ENCODE results near the gene IGFL2.
"Not testable (repeated sequence)": the region's sequence is repeated elsewhere in the genome, so short reads cannot be mapped to it uniquely, and the experiment has no call there.

The IGFL2 gene

DNA sequence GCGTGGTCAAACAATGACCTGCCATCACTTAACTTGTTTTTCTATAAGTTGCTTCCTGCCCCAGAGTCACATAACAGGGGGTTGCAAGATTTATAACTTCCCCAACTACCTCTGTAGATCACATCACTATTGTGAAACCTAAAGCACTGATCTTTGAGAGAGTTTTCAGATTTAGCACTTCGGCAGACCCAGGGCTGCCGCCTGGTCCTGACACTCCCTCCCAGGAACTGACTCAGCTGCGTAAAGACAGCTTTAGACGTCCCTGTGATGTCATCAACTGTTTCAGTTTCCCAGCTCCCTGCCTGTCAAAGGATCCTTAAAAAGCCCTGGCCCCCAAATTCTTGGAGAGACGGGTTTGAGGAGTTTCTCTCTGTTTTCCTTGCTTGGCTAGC is 33.3 kb downstream of the IGFL2 start:
- Histone ChIP-seq H3K4me1 (ENCODE audit: control insufficient read depth, insufficient read depth, low read length) (no peaks in the 10 kb centered on the region), H3K9ac (ENCODE audit: low read length) (no peak overlapping the region), H3K27me3 (ENCODE audit: control insufficient read depth, insufficient read depth, low read length) (peaks cover 13% of the 10 kb centered on the region), H3K36me3 (ENCODE audit: control insufficient read depth, insufficient read depth, low read length) (no peaks in the 10 kb centered on the region), H3K9me3 (ENCODE audit: control insufficient read depth, low read length) (no peaks in the 10 kb centered on the region), H3K4me3 (ENCODE audit: low read length) (no peak overlapping the region)

DNA sequence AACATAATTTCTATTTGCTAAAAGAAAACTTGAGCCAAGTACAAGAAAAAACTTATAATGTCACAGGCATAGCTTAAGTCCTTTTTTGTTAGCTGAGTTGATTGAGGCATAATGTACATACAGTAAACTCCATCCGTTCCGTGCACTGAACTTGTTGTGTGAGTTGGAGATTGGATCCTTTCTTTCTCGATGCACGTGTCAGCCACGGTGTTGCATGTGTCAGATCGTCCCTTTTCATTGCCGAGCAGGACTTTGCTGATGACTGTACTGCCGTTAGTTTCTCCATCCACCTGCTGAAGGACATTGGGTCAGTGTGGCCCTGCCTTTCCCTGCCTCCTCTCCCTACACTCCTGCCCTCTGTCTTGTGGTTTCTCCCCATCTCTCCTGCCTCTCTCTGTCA is 34.4 kb downstream of the IGFL2 start:
- peaks cover 13% of the 10 kb centered on the region for H3K27me3 ChIP-seq (ENCODE audit: control insufficient read depth, insufficient read depth, low read length)
- H3K9me3 ChIP-seq (ENCODE audit: control insufficient read depth, low read length), result no peaks in the 10 kb centered on the region
- H3K4me1 ChIP-seq (ENCODE audit: control insufficient read depth, insufficient read depth, low read length), result no peaks in the 10 kb centered on the region
- no peaks in the 10 kb centered on the region for H3K36me3 ChIP-seq (ENCODE audit: control insufficient read depth, insufficient read depth, low read length)
- no peak overlapping the region for H3K9ac ChIP-seq (ENCODE audit: low read length)
- H3K4me3 ChIP-seq (ENCODE audit: low read length), result no peak overlapping the region

DNA sequence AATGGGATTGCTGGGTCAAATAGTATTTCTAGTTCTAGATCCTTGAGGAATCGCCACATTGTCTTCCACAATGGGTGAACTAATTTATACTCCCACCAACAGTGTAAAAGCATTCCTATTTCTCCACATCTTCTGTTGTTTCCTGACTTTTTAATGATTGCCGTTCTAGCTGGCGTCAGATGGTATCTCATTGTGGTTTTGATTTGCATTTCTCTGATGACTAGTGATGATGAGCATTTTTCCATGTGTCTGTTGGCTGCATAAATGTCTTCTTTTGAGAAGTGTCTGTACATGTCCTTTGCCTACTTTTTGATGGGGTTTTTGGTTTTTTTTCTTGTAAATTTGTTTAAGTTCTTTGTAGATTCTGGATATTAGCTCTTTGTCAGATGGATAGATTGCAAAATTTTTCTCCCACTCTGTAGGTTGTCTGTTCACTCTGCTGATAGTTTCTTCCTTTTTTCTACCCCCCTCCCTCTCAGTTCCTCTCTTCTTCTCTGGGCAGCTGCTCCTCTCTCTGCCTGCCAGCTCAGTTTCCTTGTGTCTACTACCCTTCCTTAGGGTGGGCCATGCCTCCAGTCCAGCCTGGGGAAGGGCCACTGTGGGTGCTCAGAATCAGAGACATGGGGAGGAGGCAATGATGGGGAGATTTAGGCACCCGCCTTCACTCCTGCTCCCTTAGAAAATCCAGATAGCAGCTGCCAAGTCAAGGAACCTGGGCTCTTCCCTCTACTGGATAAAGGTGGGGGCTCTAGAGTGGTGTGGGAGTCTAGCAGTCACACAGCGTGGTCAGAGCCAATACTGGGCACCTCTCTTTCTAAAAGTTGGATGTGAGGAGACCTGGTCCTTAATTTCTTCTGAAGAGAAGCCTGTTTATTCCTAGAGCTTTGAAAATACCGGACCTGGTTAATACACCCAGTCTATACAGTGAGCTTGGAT is 37.0 kb downstream of the IGFL2 start:
- H3K9ac ChIP-seq (ENCODE audit: low read length); H3K36me3 ChIP-seq (ENCODE audit: control insufficient read depth, insufficient read depth, low read length); H3K4me3 ChIP-seq (ENCODE audit: low read length); H3K4me1 ChIP-seq (ENCODE audit: control insufficient read depth, insufficient read depth, low read length); H3K9me3 ChIP-seq (ENCODE audit: control insufficient read depth, low read length): not testable (repeated sequence)
- H3K27me3 ChIP-seq (ENCODE audit: control insufficient read depth, insufficient read depth, low read length), result peaks cover 19% of the 10 kb centered on the region

DNA sequence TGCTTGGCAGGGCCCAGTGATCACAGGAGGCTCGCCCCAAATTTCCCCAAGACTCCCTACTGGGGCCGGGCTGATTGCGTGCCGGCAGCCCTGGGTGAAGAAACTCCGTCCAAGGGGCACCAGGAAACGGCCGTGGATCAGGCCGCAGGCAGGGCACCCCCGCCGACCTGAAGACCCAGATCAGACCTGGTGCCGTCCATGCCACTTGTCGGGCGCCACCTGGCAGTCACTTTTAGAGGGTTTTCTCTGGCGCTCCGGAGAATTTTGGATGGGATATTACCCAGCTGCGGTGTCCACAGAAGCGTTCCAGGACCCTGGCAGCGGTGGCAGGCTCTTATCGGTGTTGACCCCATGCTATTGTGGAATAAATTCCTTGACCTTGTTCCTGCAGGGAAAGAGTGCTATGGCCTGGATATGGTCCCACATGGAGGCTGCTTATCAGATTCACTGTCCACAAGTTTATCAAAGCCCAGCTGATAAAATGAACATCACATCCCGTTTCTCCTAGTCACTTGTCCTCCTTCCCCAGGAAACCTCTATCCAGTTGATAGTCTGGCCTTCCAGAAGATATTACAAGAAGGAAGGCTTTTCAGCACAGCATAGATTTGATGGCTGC is 38.2 kb downstream of the IGFL2 start:
- no peaks in the 10 kb centered on the region for H3K4me1 ChIP-seq (ENCODE audit: control insufficient read depth, insufficient read depth, low read length)
- no peak overlapping the region for H3K9ac ChIP-seq (ENCODE audit: low read length)
- H3K4me3 ChIP-seq (ENCODE audit: low read length), result no peak overlapping the region
- H3K9me3 ChIP-seq (ENCODE audit: control insufficient read depth, low read length), result no peaks in the 10 kb centered on the region
- no peaks in the 10 kb centered on the region for H3K36me3 ChIP-seq (ENCODE audit: control insufficient read depth, insufficient read depth, low read length)
- peaks cover 27% of the 10 kb centered on the region for H3K27me3 ChIP-seq (ENCODE audit: control insufficient read depth, insufficient read depth, low read length)

DNA sequence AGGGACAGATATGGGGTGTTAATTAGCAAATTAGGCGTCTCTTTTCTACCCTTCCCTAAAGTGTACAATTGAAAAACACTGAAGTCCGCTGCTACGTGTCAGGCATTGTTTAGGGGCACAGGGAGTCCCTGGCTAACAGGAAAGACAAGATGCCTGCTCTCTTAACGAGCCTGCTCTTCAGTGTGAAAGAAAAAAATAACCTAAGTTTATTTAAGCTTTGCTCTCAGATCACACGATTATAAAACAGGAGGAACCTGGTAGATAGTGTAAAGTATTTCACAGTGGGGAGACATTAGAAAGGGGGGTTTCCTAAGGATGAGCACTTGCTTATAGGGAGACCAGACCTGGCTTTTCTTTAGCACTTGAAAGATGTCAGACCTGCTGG is 38.7 kb downstream of the IGFL2 start:
- Histone ChIP-seq H3K27me3 (ENCODE audit: control insufficient read depth, insufficient read depth, low read length) (peaks cover 27% of the 10 kb centered on the region), H3K9ac (ENCODE audit: low read length) (no peak overlapping the region), H3K36me3 (ENCODE audit: control insufficient read depth, insufficient read depth, low read length) (no peaks in the 10 kb centered on the region), H3K4me3 (ENCODE audit: low read length) (no peak overlapping the region), H3K9me3 (ENCODE audit: control insufficient read depth, low read length) (no peaks in the 10 kb centered on the region), H3K4me1 (ENCODE audit: control insufficient read depth, insufficient read depth, low read length) (no peaks in the 10 kb centered on the region)

DNA sequence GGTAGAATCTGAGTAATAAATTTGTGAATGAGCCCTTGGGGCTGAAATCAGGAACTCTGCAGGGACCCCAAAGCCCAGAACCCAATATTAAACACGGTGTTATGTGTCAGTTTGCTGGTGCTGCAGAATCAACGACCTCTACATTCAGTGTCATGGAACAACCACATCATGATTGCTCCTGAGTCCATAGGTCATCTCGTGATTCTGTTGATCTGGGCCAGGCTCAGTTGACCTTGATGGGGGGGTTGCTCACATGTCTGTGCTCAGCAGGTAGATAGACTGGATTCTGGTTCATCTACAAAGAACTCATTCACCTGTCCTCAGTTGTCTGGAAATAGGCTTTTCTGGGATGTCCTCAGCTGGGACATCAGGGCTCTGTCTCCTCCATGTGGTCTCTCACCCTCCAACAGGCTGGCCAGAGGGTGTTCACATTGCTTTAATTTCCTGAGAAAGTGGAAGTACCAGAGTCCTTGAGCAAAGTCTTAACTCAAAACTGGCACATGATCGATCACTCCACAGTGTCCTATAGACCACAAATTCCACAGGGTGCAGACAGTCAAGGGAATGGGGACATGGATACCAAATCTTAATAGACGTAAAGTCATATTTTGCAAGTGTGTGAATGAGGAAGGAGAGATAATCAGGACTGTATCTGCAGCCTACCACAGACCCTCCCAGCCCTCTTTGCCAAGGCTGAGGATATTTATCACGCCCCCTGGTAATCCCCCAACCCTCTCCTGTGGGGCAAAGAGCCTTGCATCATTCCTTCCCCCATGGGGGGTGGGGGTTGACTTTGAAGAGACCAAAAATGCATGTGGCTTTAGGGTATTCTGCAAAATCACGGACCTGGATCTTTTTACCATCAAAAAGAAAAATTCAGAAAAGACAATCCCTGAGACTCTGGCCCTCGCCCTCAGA is 42.2 kb downstream of the IGFL2 start:
- H3K36me3 ChIP-seq (ENCODE audit: control insufficient read depth, insufficient read depth, low read length), result no peaks in the 10 kb centered on the region
- H3K4me1 ChIP-seq (ENCODE audit: control insufficient read depth, insufficient read depth, low read length), result no peaks in the 10 kb centered on the region
- H3K27me3 ChIP-seq (ENCODE audit: control insufficient read depth, insufficient read depth, low read length), result peaks cover 34% of the 10 kb centered on the region
- H3K9ac ChIP-seq (ENCODE audit: low read length), result no peak overlapping the region
- no peak overlapping the region for H3K4me3 ChIP-seq (ENCODE audit: low read length)
- no peaks in the 10 kb centered on the region for H3K9me3 ChIP-seq (ENCODE audit: control insufficient read depth, low read length)

DNA sequence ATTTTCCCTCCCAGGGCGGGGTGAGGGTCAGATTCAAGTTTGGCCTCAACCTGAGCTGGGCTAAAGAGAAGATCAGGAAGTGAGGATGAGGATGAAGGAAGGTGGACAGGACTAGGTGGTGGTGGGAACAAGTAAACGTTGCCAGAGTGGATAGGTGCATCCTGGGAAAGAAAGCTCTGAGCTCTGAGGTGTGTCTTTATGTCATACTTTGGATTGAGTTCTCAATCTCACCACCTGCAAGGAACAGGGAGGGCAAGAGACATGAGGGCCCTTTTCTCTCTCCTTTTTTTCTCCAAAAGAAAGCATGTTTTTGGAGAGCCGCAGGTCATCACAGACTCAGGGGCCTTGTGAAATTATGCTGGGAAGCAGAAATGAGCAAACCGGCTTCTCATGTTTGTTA is 43.3 kb downstream of the IGFL2 start:
- Histone ChIP-seq H3K4me3 (ENCODE audit: low read length) (no peak overlapping the region), H3K4me1 (ENCODE audit: control insufficient read depth, insufficient read depth, low read length) (no peaks in the 10 kb centered on the region), H3K36me3 (ENCODE audit: control insufficient read depth, insufficient read depth, low read length) (no peaks in the 10 kb centered on the region), H3K9ac (ENCODE audit: low read length) (no peak overlapping the region), H3K9me3 (ENCODE audit: control insufficient read depth, low read length) (no peaks in the 10 kb centered on the region), H3K27me3 (ENCODE audit: control insufficient read depth, insufficient read depth, low read length) (peaks cover 34% of the 10 kb centered on the region)

DNA sequence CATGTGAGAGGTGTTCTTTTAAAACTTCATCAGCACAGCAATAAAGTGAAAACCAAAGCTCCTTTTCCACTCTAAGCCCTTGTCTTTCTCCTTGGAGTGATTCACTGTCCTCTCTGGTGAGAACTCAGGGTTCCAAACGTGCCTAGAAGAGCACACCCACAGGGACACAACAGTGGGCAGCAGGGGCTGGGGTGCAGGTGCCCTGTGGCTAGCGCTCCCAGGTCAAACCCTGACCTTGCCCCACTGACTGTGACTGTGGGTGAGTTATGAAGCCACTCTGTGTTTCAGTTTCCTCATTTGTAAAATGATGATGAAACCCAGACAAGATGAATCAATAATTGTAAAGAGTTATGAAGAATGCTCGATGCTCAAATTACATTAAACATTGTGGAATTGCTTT is 43.9 kb downstream of the IGFL2 start:
- Histone ChIP-seq H3K4me3 (ENCODE audit: low read length) (no peak overlapping the region), H3K27me3 (ENCODE audit: control insufficient read depth, insufficient read depth, low read length) (peaks cover 35% of the 10 kb centered on the region), H3K9me3 (ENCODE audit: control insufficient read depth, low read length) (no peaks in the 10 kb centered on the region), H3K9ac (ENCODE audit: low read length) (no peak overlapping the region), H3K36me3 (ENCODE audit: control insufficient read depth, insufficient read depth, low read length) (no peaks in the 10 kb centered on the region), H3K4me1 (ENCODE audit: control insufficient read depth, insufficient read depth, low read length) (no peaks in the 10 kb centered on the region)

DNA sequence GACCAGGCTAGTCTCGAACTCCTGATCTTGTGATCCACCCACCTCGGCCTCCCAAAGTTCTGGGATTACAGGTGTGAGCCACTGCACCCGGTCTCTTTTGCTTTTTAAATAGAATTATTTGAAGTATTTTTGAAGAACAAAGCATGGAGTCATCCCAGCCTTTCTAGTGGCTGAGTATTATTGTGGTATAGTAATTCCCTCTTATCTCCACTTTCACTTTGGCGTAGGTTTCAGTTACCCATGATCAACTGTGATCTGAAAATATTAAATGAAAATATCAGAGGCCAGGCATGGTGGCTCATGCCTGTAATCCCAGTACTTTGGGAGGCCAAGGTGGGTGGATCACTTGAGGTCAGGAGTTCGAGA is 44.6 kb downstream of the IGFL2 start:
- H3K9ac ChIP-seq (ENCODE audit: low read length); H3K9me3 ChIP-seq (ENCODE audit: control insufficient read depth, low read length); H3K36me3 ChIP-seq (ENCODE audit: control insufficient read depth, insufficient read depth, low read length); H3K4me1 ChIP-seq (ENCODE audit: control insufficient read depth, insufficient read depth, low read length); H3K4me3 ChIP-seq (ENCODE audit: low read length): not testable (repeated sequence)
- peaks cover 40% of the 10 kb centered on the region for H3K27me3 ChIP-seq (ENCODE audit: control insufficient read depth, insufficient read depth, low read length)

DNA sequence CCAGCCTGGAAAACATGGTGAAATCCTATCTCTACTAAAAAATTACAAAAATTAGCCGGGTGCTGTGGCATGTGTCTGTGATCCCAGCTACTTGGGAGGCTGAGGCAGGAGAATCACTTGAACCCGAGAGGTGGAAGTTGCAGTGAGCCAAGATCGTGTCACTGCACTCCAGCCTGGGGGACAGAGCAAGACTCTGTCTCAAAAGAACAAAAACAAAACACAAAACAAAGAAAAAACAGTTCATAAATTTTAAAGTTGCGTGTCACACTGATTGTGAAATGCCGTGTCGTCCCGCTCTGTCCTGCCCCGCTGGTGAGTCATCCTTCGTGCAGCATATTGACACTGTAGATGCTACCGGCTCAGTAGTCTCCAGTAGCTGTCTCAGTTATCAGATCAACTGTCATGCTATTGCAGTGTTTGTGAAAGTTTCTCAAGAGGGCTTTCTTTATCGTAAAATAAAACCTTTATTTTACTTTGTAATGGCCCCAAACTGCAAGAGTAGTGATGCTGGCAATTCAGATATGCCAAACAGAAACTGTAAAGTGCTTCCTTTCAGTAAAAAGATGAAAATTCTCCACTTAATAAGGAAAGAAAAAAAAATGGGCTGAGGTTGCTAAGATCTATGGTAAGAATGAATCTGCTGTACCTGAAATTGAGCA is 45.1 kb downstream of the IGFL2 start:
- Histone ChIP-seq H3K9ac (ENCODE audit: low read length) (no peak overlapping the region), H3K27me3 (ENCODE audit: control insufficient read depth, insufficient read depth, low read length) (peaks cover 40% of the 10 kb centered on the region), H3K4me1 (ENCODE audit: control insufficient read depth, insufficient read depth, low read length) (no peaks in the 10 kb centered on the region), H3K4me3 (ENCODE audit: low read length) (no peak overlapping the region), H3K9me3 (ENCODE audit: control insufficient read depth, low read length) (no peaks in the 10 kb centered on the region), H3K36me3 (ENCODE audit: control insufficient read depth, insufficient read depth, low read length) (no peaks in the 10 kb centered on the region)

DNA sequence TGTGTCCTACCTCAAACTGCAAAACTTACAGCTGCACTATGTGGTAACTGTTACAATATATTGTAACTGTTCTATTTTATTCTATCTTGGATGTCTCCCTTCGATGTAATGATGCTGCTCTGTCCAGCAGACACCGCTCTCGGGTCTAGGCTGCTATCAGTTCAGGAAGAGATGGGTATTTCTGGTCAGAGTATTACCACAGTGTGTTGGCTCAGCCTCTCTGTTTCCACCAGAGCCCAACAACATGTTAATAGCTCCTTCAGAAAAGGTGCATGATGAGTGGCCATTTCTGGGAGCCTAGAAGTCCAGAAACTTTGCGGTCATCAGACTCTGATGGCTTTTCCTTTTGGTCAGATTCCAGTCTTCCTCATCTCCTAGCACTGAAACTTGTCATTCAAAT is 45.6 kb downstream of the IGFL2 start:
- no peak overlapping the region for H3K4me3 ChIP-seq (ENCODE audit: low read length)
- H3K9ac ChIP-seq (ENCODE audit: low read length), result no peak overlapping the region
- no peaks in the 10 kb centered on the region for H3K36me3 ChIP-seq (ENCODE audit: control insufficient read depth, insufficient read depth, low read length)
- H3K9me3 ChIP-seq (ENCODE audit: control insufficient read depth, low read length), result no peaks in the 10 kb centered on the region
- H3K27me3 ChIP-seq (ENCODE audit: control insufficient read depth, insufficient read depth, low read length), result peaks cover 34% of the 10 kb centered on the region
- no peaks in the 10 kb centered on the region for H3K4me1 ChIP-seq (ENCODE audit: control insufficient read depth, insufficient read depth, low read length)
